ENCODE data around the gene CCDC86.

Gene CCDC86

GRCh38 chr11:60890696-60891095, 48.8 kb downstream of the CCDC86 start:
- in situ Hi-C loops (cut with MboI; ENCODE audit: low sequenced_read_pairs) = no loop called here

GRCh38 chr11:60891103-60891741, 49.3 kb downstream of the CCDC86 start:
- in situ Hi-C loops (cut with MboI; ENCODE audit: low sequenced_read_pairs) = no loop called here

GRCh38 chr11:60895687-60896086, 53.8 kb downstream of the CCDC86 start:
- in situ Hi-C loops (cut with MboI; ENCODE audit: low sequenced_read_pairs) = no loop called here

GRCh38 chr11:60897496-60897895, 55.6 kb downstream of the CCDC86 start:
- in situ Hi-C loops (cut with MboI; ENCODE audit: low sequenced_read_pairs) = no loop called here

- in situ Hi-C loops (cut with MboI; ENCODE audit: low sequenced_read_pairs) = no loop called here
Observed at GRCh38 chr11:60899046-60899936, 57.4 kb downstream of the CCDC86 start.

- in situ Hi-C loops (cut with MboI; ENCODE audit: low sequenced_read_pairs) = no loop called here
Observed at GRCh38 chr11:60899977-60900376, 58.1 kb downstream of the CCDC86 start.
